Hepatocyte (in vitro differentiated cells): ENCODE measurements around the gene EIF2B2. TPM values are rescaled to one million over a fixed set of nuclear protein-coding genes. Genes with fewer than 3 reads are reported as not detected.

Source experiments
- DNase-seq: peaks from one replicate; pipeline ENCODE4 v3.0.0-alpha.2; 2016; ENCODE audit warnings: low spot score
- H2AFZ ChIP-seq: fragments of 200-600 bp; sonication (generic); 2 replicates; pipeline ENCODE4 v1.6.0; 2016; ENCODE audit warnings: antibody characterized with exemption, mild to moderate bottlenecking
- H3K27ac ChIP-seq: fragments of 200-600 bp; sonication (generic); 2 replicates; pipeline ENCODE4 v1.5.1; 2016; ENCODE audit warnings: mild to moderate bottlenecking
- H3K27me3 ChIP-seq: fragments of 200-600 bp; sonication (generic); 2 replicates; pipeline ENCODE4 v1.6.1; 2016
- H3K36me3 ChIP-seq: fragments of 200-600 bp; sonication (generic); replicated peaks from 2 replicates; pipeline ENCODE4 v1.5.1; 2016; ENCODE audit warnings: low read depth; ENCODE audit not compliant: insufficient read depth
- H3K4me1 ChIP-seq: fragments of 200-600 bp; sonication (generic); 2 replicates; pipeline ENCODE4 v1.5.1; 2016; ENCODE audit warnings: mild to moderate bottlenecking, moderate library complexity; ENCODE audit not compliant: insufficient read depth
- H3K4me2 ChIP-seq: fragments of 200-600 bp; sonication (generic); 2 replicates; pipeline ENCODE4 v1.6.0; 2016
- H3K4me3 ChIP-seq: fragments of 200-600 bp; sonication (generic); 2 replicates; pipeline ENCODE4 v1.5.1; 2016; ENCODE audit warnings: mild to moderate bottlenecking
- H3K79me2 ChIP-seq: fragments of 200-600 bp; sonication (generic); 2 replicates; pipeline ENCODE4 v1.6.0; 2017; ENCODE audit warnings: mild to moderate bottlenecking
- H3K9me2 ChIP-seq: fragments of 200-600 bp; sonication (generic); replicated peaks from 2 replicates; pipeline ENCODE4 v1.6.0; 2017; ENCODE audit warnings: mild to moderate bottlenecking; ENCODE audit not compliant: insufficient read depth
- H3K9me3 ChIP-seq: fragments of 200-600 bp; sonication (generic); 2 replicates; pipeline ENCODE4 v1.5.1; 2016; ENCODE audit warnings: low read depth, mild to moderate bottlenecking
- H4K20me1 ChIP-seq: fragments of 200-600 bp; sonication (generic); 2 replicates; pipeline ENCODE4 v1.6.0; 2016; ENCODE audit warnings: mild to moderate bottlenecking; ENCODE audit not compliant: insufficient read depth, poor library complexity, severe bottlenecking
- CTCF ChIP-seq: fragments of 200-600 bp; sonication (generic); IDR thresholded peaks from 2 replicates; pipeline ENCODE4 v1.5.1; 2016; ENCODE audit warnings: antibody characterized with exemption, mild to moderate bottlenecking; ENCODE audit not compliant: poor library complexity
- EZH2 ChIP-seq: fragments of 200-600 bp; sonication (generic); IDR thresholded peaks from 2 replicates; pipeline ENCODE4 v1.6.1; 2016; ENCODE audit warnings: antibody characterized with exemption, mild to moderate bottlenecking, borderline replicate concordance
- EZH2phosphoT487 ChIP-seq: fragments of 200-600 bp; sonication (generic); IDR thresholded peaks from one replicate; pipeline ENCODE4 v1.6.1; 2018; ENCODE audit warnings: antibody characterized with exemption, mild to moderate bottlenecking, low read depth, moderate library complexity; ENCODE audit not compliant: unreplicated experiment, severe bottlenecking
- WGBS: methylation state at CpG from one replicate; pipeline ENCODE4 v1.1.6; 2016; ENCODE audit warnings: low lambda C conversion rate; ENCODE audit errors: missing lambda C conversion rate; 5-methylcytosine and 5-hydroxymethylcytosine counted together
- polyA plus RNA-seq: library from polyadenylated mRNA; unstranded; fragments of >200 nt; fragmentation: Nextera tagmentation; extraction: Ambion mirVana; gene quantifications from 2 replicates; pipeline ENCODE4 v1.2.1, GENCODE V29; 2016
- total RNA-seq: library from RNA; depleted of rRNA; stranded (reverse); fragments of >200 nt; gene quantifications from 2 replicates; pipeline ENCODE4 v1.2.3, GENCODE V29; 2014

Gene EIF2B2
- total and polyA plus RNA-seq, 2 experiments from 2014 or later = 35.7 to 75.6 TPM

GRCh38 chr14:75015496-75015895, 12.8 kb downstream of the EIF2B2 start:
- no peaks in the 10 kb centered on the region for H3K36me3 ChIP-seq
- DNase-seq = no peak
- no peak overlapping the region for H3K27ac ChIP-seq
- no peaks in the 10 kb centered on the region for H3K9me2 ChIP-seq
- 88% methylated on average over 5 of the region's 5 CpGs for WGBS
- H3K27me3 ChIP-seq = no peaks in the 10 kb centered on the region
- H3K4me1 ChIP-seq = peaks cover 5% of the 10 kb centered on the region
- H3K4me2 ChIP-seq = no peak overlapping the region
- no peak overlapping the region for H2AFZ ChIP-seq
- no peaks in the 10 kb centered on the region for H3K79me2 ChIP-seq
- no peaks in the 10 kb centered on the region for H4K20me1 ChIP-seq
- H3K9me3 ChIP-seq = no peaks in the 10 kb centered on the region
- no peak overlapping the region for H3K4me3 ChIP-seq
- TF ChIP-seq EZH2phosphoT487 = no peak
- no peak for TF ChIP-seq CTCF
- no peak for TF ChIP-seq EZH2

GRCh38 chr14:75016815-75017214, 14.1 kb downstream of the EIF2B2 start:
- 96% methylated on average over 3 of the region's 3 CpGs for WGBS
- no peak for TF ChIP-seq EZH2phosphoT487
- no peak for TF ChIP-seq CTCF
- no peak for TF ChIP-seq EZH2
- Histone ChIP-seq H3K4me2 (no peak overlapping the region), H3K4me1 (peaks cover 5% of the 10 kb centered on the region), H3K27ac (no peak overlapping the region), H3K9me3 (no peaks in the 10 kb centered on the region), H4K20me1 (no peaks in the 10 kb centered on the region), H3K27me3 (no peaks in the 10 kb centered on the region), H3K9me2 (no peaks in the 10 kb centered on the region), H3K79me2 (no peaks in the 10 kb centered on the region), H2AFZ (no peak overlapping the region), H3K4me3 (no peak overlapping the region), H3K36me3 (no peaks in the 10 kb centered on the region)
- no peak for DNase-seq

GRCh38 chr14:75018694-75019093, 16.0 kb downstream of the EIF2B2 start:
- TF ChIP-seq EZH2 = no peak
- TF ChIP-seq EZH2phosphoT487 = no peak
- TF ChIP-seq CTCF = no peak
- H3K27ac ChIP-seq = peak overlapping the region; percentile 73
- H3K27me3 ChIP-seq = no peaks in the 10 kb centered on the region
- H3K9me2 ChIP-seq = no peaks in the 10 kb centered on the region
- H2AFZ ChIP-seq = no peak overlapping the region
- DNase-seq = peak; percentile 55
- no peaks in the 10 kb centered on the region for H3K79me2 ChIP-seq
- 36% methylated on average over 3 of the region's 3 CpGs for WGBS
- H3K4me1 ChIP-seq = peaks cover 5% of the 10 kb centered on the region
- no peaks in the 10 kb centered on the region for H3K9me3 ChIP-seq
- H3K4me3 ChIP-seq = no peak overlapping the region
- H3K4me2 ChIP-seq = peak overlapping the region; percentile 54
- no peaks in the 10 kb centered on the region for H4K20me1 ChIP-seq
- H3K36me3 ChIP-seq = no peaks in the 10 kb centered on the region

GRCh38 chr14:75022655-75023054, 19.9 kb downstream of the EIF2B2 start:
- Histone ChIP-seq H3K4me1 (peaks cover 5% of the 10 kb centered on the region), H3K9me3 (no peaks in the 10 kb centered on the region), H3K4me2 (no peak overlapping the region), H3K27ac (no peak overlapping the region), H3K27me3 (no peaks in the 10 kb centered on the region), H3K79me2 (no peaks in the 10 kb centered on the region), H4K20me1 (no peaks in the 10 kb centered on the region), H3K9me2 (no peaks in the 10 kb centered on the region), H3K36me3 (no peaks in the 10 kb centered on the region), H2AFZ (no peak overlapping the region), H3K4me3 (no peak overlapping the region)
- peak; percentile 34 for DNase-seq
- TF ChIP-seq EZH2phosphoT487 (no peak), CTCF (peak; percentile 23), EZH2 (no peak)
- 77% methylated on average over 8 of the region's 8 CpGs for WGBS
